ENCODE data around the gene ADAM22.

DNA sequence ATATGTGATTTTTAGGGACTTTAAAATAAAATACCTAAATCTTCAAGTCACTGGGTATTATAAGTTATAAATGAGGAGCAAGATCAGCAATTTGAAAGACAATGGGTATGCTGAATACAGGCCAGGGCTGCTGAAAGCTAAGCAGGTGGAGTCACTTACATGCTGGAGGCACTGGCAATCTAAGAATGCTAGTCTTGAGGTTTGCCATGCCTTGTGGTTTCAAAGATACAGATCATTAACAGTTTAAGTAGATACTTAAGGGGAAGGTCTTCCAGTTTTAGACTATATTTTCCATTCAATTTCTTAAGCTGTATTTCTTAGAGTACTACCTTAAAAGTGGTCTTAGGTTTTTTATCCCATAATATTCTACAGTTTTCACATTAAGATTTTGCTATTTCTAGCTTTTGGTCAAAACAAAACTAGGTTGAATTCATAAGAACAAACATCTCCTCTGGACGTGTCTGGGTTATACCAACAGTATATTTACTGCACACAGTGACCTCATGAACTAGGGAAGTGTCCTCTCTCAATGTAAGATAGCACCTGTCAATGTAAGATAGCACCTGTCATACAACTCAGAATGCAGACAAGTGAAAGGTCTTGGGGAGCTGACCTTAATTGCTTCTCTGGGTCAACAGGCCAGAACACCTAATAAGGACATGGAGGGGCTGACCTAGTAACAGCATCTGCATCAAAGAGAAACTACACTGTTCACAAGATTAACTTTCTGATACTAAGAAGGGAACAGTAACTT is 283.8 kb downstream of the ADAM22 start:
- TF ChIP-seq, protein P1, sequence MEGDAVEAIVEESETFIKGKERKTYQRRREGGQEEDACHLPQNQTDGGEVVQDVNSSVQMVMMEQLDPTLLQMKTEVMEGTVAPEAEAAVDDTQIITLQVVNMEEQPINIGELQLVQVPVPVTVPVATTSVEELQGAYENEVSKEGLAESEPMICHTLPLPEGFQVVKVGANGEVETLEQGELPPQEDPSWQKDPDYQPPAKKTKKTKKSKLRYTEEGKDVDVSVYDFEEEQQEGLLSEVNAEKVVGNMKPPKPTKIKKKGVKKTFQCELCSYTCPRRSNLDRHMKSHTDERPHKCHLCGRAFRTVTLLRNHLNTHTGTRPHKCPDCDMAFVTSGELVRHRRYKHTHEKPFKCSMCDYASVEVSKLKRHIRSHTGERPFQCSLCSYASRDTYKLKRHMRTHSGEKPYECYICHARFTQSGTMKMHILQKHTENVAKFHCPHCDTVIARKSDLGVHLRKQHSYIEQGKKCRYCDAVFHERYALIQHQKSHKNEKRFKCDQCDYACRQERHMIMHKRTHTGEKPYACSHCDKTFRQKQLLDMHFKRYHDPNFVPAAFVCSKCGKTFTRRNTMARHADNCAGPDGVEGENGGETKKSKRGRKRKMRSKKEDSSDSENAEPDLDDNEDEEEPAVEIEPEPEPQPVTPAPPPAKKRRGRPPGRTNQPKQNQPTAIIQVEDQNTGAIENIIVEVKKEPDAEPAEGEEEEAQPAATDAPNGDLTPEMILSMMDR (IDR thresholded peaks at IDR 0.05; ENCODE audit: low read depth, low read length, missing input control) = no peak
- TF ChIP-seq, protein P2, sequence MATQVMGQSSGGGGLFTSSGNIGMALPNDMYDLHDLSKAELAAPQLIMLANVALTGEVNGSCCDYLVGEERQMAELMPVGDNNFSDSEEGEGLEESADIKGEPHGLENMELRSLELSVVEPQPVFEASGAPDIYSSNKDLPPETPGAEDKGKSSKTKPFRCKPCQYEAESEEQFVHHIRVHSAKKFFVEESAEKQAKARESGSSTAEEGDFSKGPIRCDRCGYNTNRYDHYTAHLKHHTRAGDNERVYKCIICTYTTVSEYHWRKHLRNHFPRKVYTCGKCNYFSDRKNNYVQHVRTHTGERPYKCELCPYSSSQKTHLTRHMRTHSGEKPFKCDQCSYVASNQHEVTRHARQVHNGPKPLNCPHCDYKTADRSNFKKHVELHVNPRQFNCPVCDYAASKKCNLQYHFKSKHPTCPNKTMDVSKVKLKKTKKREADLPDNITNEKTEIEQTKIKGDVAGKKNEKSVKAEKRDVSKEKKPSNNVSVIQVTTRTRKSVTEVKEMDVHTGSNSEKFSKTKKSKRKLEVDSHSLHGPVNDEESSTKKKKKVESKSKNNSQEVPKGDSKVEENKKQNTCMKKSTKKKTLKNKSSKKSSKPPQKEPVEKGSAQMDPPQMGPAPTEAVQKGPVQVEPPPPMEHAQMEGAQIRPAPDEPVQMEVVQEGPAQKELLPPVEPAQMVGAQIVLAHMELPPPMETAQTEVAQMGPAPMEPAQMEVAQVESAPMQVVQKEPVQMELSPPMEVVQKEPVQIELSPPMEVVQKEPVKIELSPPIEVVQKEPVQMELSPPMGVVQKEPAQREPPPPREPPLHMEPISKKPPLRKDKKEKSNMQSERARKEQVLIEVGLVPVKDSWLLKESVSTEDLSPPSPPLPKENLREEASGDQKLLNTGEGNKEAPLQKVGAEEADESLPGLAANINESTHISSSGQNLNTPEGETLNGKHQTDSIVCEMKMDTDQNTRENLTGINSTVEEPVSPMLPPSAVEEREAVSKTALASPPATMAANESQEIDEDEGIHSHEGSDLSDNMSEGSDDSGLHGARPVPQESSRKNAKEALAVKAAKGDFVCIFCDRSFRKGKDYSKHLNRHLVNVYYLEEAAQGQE (IDR thresholded peaks at IDR 0.05) = no peak
- TF ChIP-seq RXRA (IDR thresholded peaks at IDR 0.05) (no peak), RAD21 (IDR thresholded peaks at IDR 0.05) (no peak), YY1 (IDR thresholded peaks at IDR 0.05) (no peak)
- TF ChIP-seq, protein P3, sequence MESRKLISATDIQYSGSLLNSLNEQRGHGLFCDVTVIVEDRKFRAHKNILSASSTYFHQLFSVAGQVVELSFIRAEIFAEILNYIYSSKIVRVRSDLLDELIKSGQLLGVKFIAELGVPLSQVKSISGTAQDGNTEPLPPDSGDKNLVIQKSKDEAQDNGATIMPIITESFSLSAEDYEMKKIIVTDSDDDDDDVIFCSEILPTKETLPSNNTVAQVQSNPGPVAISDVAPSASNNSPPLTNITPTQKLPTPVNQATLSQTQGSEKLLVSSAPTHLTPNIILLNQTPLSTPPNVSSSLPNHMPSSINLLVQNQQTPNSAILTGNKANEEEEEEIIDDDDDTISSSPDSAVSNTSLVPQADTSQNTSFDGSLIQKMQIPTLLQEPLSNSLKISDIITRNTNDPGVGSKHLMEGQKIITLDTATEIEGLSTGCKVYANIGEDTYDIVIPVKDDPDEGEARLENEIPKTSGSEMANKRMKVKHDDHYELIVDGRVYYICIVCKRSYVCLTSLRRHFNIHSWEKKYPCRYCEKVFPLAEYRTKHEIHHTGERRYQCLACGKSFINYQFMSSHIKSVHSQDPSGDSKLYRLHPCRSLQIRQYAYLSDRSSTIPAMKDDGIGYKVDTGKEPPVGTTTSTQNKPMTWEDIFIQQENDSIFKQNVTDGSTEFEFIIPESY (IDR thresholded peaks at IDR 0.05) = no peak

All from liver (tissue), 3 donors.